AG09319 (cell line): ENCODE data around the gene RBM18.

Source experiments
- DNase-seq: peaks from one replicate; pipeline ENCODE4 v3.0.0-alpha.2; 2010; ENCODE audit warnings: low read depth; ENCODE audit errors: extremely low read depth
- CTCF ChIP-seq: IDR thresholded peaks from 2 replicates; pipeline ENCODE4 v1.5.1; 2011; ENCODE audit warnings: low read depth, mild to moderate bottlenecking, inconsistent platforms, low read length, moderate library complexity

Gene RBM18

DNA sequence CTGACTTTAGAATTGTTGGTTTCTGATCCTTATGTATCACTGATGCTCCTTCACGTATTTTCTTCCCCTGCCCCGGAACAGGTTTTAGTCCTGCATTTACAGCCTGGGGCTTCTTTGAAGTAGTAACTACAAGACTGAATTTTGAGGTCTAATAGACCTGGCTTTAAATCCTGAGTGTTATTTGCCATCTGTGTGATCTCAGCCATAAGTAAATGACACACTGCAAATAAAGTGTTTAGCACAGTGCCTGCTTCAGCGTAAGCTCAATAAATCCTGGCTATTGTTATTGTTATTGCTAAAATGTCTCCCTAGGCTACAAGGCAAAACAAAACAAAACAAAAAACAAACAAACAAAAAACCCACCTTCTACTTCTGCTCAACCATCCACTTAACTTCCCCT, 20.3 kb downstream of the RBM18 start:
- DNase-seq, result no peak
- no peak for TF ChIP-seq CTCF

DNA sequence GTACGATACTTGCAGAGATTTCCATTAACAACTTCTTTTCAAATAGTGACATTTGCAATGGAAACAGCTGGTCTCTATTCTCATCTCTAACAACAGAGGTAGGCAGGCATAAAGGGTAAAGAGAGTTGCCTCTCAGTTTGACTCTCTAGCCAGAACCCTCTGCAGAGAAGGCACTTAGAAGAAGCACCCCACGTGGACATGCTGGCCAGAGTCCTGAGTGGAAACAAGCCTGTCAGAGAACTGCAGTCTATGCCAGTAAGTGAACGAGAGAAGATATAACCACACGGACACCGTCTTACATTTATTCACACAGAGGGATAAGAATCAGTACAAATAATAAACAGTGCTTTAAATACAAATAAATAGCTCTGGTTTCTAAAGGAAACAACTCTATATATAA, 24.9 kb downstream of the RBM18 start:
- no peak for TF ChIP-seq CTCF
- DNase-seq, result no peak

DNA sequence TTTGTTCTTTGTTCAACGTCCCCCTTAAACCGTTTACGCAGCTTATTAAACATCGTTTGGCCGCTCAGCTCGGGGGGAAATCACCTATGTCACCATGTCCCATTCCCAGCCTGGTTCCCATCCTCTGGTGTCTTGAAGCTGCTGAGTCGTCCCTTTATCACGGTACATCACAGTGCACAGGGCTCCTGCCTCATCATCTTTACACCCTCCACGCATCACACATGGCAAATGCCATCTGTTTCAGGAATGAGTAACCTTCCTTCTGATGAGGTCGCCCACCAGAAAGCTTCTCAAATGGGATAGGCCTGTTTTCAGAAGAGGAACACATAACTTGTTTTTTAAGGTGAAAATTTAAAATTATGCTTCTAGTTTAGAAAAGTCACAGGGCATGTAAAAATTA, 28.0 kb downstream of the RBM18 start:
- DNase-seq, result no peak

GRCh38 chr9:122234022-122234748, 30.5 kb downstream of the RBM18 start:
- no peak for TF ChIP-seq CTCF
- DNase-seq, result no peak

More for the DNA sequence above, 28.0 kb downstream of the RBM18 start:
- TF ChIP-seq CTCF, result no peak

- TF ChIP-seq CTCF, result no peak
- no peak for DNase-seq
Observed at GRCh38 chr9:122232796-122233306, 31.8 kb downstream of the RBM18 start.

DNA sequence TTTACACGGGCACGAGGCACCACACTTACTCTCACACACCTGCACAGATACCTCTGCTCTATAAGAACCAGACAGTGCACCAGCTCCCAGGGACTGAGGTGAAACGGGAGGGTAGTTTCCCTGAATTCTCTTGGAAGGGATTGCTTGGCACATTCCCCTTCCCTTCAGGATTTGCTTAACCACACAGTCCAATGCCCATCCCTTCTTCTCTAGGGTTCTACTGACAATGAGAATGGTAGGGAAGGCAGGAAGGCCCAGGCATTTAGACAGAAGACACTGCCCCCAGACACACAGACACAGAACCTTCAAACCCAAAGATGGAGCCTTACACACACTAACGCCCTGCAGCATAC, 35.2 kb downstream of the RBM18 start:
- TF ChIP-seq CTCF, result no peak
- DNase-seq, result no peak

DNA sequence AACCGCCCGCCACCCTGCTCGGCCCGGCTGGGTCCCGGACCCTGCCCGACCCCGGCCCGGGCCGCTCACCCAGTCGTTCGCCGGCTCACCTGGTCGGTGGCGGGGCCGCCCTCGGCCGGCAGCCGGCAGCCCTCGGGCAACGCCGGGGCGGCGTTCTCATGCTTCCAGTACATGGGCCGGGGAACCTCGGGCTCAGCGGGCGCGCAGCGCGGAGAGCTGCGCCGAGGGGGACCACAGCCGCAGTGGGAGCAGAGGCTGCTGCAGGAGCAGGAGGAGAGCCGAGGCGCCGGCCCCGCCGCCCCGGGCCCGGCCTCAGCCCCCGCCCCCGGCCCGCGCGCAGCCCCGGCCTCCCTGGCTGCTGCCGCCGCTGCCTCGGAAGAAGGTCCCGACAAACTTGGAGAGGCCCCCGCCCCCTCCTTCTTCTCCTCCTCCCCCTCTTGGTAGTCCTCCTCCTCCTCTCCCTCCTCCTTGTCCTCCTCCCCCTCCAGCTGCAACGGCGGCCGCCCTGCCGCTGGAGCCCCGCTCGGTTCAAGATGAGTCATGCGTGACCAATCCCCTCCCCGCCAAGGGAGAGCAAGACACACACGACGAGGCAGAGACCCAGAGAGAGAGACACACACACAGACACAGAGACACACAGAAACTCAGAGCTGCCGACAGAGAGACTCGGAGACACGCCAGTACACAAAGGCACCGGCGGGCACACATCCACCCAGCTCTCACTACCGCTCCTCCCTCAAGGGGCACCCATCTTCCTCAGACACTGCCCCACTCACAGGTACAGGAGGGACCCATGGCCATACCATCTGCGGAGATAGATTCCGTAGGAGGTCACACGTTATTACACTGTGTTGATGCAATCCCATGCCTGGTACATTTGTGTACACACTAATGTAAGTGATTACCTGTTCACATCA, 35.8 kb downstream of the RBM18 start, which contains the start of gene LHX6:
LHX6 (minus strand) TSS at position 390 of the 917 bp plus-strand sequence; CDS start at position 173, 217 bp downstream.
- DNase-seq, result no peak
- TF ChIP-seq CTCF, result no peak
